ENCODE measurements around the gene GPR108. TPM values are rescaled to one million over a fixed set of nuclear protein-coding genes. Genes with fewer than 3 reads are reported as not detected.
"Not testable (repeated sequence)": the region's sequence is repeated elsewhere in the genome, so short reads cannot be mapped to it uniquely, and the experiment has no call there.

The GPR108 gene
- total RNA-seq, 1 donor from 2014 or later: 108 TPM

DNA sequence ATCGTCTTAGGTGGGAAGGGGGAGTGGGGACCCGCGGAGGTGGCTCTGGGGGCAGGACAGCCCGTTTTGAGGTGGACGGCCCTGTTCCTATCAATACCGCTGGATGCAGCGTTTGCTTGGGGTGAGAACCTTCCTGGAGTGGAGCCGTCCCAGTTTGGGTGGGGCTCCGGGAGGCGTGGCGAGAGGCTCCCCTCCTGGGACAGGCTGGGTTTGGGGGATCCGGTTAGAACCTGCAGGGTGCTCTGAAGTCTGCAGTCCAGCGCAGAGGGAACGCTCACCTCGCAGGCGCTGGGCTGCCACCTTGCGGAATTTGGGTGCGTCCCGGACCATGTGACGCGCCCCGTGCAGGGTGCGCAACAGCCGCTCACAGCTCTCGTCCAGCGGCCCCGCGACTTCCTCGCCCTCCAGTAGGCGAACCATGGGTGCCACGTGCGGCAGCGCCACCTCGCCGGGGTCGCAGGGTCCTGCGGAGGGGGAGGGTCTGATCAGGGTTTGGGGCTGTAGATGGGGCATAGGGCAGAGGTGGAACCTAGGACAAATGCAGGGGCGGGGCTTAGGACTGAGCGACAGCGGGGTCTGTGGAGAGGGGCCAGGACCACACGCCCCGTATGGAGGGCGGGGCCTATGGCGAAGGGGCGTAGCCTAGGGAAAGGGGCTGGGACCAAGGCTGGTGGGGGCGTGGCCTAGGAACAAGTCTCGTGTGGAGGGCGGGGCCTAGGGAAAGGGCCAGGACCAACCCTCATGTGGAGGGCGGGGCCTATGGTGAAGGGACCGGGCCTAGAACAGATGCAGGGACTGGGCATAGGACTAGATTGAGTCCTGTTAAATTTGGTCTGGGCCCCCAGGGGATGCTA, 16.0 kb upstream of the GPR108 start:
- Mint-ChIP-seq H3K27ac (peak overlapping the region; percentile 88), H3K36me3 (ENCODE audit: low read depth) (peaks cover 25% of the 10 kb centered on the region), H3K4me3 (peak overlapping the region; percentile 75)

DNA sequence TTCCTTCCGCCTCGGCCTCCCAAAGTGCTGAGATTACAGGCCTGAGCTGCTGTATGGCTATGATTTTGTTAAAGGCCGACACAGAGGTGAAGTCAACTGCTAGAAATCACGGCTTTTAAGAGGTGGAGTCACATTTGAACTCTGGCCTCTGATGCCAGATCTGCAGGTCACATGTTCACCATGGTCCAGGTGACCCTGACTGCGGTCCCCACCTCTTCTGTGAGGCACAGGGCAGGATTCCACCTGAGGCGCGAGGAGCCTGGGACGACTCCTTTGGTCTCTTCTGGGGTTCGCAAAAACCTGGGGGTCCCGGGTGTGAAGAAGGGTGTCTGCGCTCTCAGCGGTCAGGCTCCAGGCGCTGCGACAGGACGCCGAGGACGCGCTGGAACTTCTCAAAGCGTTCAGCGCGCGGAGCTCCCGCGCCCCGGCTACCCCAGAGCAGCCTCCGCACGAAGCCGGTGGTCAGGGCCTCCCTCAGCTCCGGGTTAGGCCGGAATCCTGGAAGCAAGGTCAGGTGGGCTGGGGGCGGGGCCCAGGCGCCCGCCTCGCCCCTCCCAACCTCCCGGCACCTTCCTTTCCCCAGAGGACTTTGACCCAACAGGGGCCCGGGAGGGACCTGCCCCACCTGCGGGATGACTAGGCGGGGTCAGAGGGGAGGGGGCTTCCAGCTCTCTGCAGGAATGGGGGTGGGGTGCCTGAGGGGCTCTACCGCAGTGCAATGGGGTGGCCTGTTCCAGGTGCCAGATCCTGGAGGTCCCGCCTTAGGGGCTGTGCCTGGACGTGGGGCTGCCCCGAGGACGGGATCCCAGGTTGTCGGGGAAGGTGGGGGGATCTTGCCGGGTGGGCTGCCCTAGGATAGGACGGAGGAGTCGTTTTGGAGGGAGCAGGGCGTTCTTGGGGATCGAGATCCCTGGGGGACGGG, 15.1 kb upstream of the GPR108 start:
- peaks cover 13% of the 10 kb centered on the region for H3K4me1 Mint-ChIP-seq (ENCODE audit: low read depth)
- peak overlapping the region; percentile 88 for H3K27ac Mint-ChIP-seq
- intact Hi-C loops (cut with micrococcal nuclease): loop anchor here (1.0 kb wide), 7 partner anchors 15 to 236 kb away; partner anchors contain the start of genes GPR108, SH2D3A and VAV1
- H3K9me3 Mint-ChIP-seq: no peaks in the 10 kb centered on the region
- no peak overlapping the region for H3K4me3 Mint-ChIP-seq
- DNase-seq (ENCODE audit: low spot score): no peak
- peaks cover 24% of the 10 kb centered on the region for H3K36me3 Mint-ChIP-seq (ENCODE audit: low read depth)
- H3K27me3 Mint-ChIP-seq (ENCODE audit: insufficient read depth): no peaks in the 10 kb centered on the region

More for the DNA sequence above, 16.0 kb upstream of the GPR108 start:
- Mint-ChIP-seq H3K9me3 (no peaks in the 10 kb centered on the region), H3K4me1 (ENCODE audit: low read depth) (peaks cover 19% of the 10 kb centered on the region), H3K27me3 (ENCODE audit: insufficient read depth) (no peaks in the 10 kb centered on the region)
- DNase-seq (ENCODE audit: low spot score): peak; percentile 76
- intact Hi-C loops (cut with micrococcal nuclease): loop anchor here (1.0 kb wide), 7 partner anchors 14 to 237 kb away; partner anchors contain the start of genes GPR108, SH2D3A and VAV1

DNA sequence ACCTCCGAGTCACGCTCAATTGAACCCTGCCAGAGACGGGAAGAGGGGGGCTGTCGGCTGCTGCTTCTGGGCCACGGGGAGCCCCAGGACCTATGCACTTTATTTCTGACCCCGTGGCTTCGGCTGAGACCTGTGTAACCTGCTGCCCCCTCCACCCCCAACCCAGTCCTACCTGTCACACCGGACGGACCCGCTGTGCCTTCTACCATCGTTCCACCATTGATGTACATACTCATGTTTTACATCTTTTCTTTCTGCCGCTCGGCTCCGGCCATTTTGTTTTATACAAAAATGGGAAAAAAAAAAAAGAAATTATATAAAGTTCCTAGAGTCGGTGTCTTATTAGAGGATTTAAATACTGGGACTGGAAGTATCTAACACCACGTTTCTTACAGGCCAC, 13.8 kb upstream of the GPR108 start:
- H3K9me3 Mint-ChIP-seq: no peaks in the 10 kb centered on the region
- peaks cover 11% of the 10 kb centered on the region for H3K4me1 Mint-ChIP-seq (ENCODE audit: low read depth)
- H3K27me3 Mint-ChIP-seq (ENCODE audit: insufficient read depth): no peaks in the 10 kb centered on the region
- H3K27ac Mint-ChIP-seq: no peak overlapping the region
- no peak overlapping the region for H3K4me3 Mint-ChIP-seq
- DNase-seq (ENCODE audit: low spot score): no peak
- intact Hi-C loops (cut with micrococcal nuclease): no loop called here
- peaks cover 33% of the 10 kb centered on the region for H3K36me3 Mint-ChIP-seq (ENCODE audit: low read depth)

DNA sequence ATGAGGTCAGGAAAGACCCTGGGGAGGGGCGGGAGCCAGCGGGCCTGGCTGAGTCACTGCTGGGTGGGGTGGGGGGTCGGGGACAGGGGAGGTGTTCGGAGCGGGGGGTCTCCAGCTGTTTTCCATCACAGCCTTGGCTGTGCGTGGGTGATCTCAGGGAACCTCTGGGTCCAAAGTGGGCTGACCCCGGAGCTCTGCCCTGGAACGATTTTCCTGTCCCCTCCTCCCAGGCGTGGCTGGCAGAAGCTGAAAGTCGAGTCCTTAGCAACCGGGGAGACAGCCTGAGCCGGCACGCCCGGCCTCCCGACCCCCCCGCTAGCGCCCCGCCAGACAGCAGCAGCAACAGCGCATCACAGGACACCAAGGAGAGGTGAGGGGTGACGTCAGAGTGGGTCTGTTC, 12.7 kb upstream of the GPR108 start:
- no peaks in the 10 kb centered on the region for H3K9me3 Mint-ChIP-seq
- H3K27me3 Mint-ChIP-seq (ENCODE audit: insufficient read depth): no peaks in the 10 kb centered on the region
- peak overlapping the region; percentile 84 for H3K27ac Mint-ChIP-seq
- intact Hi-C loops (cut with micrococcal nuclease): no loop called here
- peaks cover 38% of the 10 kb centered on the region for H3K36me3 Mint-ChIP-seq (ENCODE audit: low read depth)
- DNase-seq (ENCODE audit: low spot score): no peak
- no peak overlapping the region for H3K4me3 Mint-ChIP-seq
- H3K4me1 Mint-ChIP-seq (ENCODE audit: low read depth): peaks cover 11% of the 10 kb centered on the region

DNA sequence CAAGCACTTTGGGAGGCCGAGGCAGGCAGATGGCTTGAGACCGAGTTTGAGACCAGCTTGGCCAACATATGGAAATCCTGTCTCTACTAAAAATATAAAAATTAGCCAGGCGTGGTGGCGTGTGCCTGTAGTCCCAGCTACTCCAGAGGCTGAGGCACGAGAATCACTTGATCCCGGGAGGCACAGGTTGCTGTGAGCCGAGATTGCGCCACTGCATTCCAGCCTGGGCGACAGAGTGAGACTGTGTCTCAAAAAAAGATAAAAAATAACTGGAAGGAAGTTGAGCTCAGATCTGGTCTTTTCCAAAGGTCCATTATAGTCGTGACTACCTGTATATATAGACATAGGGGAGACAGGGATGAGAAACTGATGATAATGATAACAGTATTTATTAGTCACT, 11.2 kb upstream of the GPR108 start:
- not testable (repeated sequence) for H3K4me3 Mint-ChIP-seq

DNA sequence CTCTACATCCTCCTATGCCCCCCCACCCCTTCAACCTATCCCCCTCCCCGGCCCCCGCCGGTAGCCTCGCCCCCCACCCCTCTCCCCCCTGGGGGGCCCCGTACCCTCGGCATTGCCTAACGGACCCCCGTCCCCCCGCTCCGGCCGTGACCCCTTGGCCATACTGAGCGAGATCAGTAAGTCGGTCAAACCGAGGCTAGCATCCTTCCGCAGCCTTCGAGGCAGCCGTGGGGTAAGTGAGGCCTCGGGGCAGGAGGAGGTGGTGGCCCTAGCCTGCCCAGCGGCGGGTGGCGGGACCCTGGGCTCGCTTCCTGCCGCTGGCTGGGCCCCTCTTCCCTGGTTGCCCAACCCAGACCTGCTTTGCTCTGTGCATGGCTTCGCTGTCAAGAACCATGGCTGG, 8.6 kb upstream of the GPR108 start:
- H3K9me3 Mint-ChIP-seq: no peaks in the 10 kb centered on the region
- no peaks in the 10 kb centered on the region for H3K27me3 Mint-ChIP-seq (ENCODE audit: insufficient read depth)
- H3K36me3 Mint-ChIP-seq (ENCODE audit: low read depth): peaks cover 47% of the 10 kb centered on the region
- H3K27ac Mint-ChIP-seq: no peak overlapping the region
- DNase-seq (ENCODE audit: low spot score): no peak
- H3K4me3 Mint-ChIP-seq: no peak overlapping the region
- H3K4me1 Mint-ChIP-seq (ENCODE audit: low read depth): peaks cover 9% of the 10 kb centered on the region
- intact Hi-C loops (cut with micrococcal nuclease): no loop called here

More for the DNA sequence above, 11.2 kb upstream of the GPR108 start:
- H3K36me3 Mint-ChIP-seq (ENCODE audit: low read depth): peaks cover 46% of the 10 kb centered on the region
- intact Hi-C loops (cut with micrococcal nuclease); H3K9me3 Mint-ChIP-seq; H3K27me3 Mint-ChIP-seq (ENCODE audit: insufficient read depth); DNase-seq (ENCODE audit: low spot score); H3K4me1 Mint-ChIP-seq (ENCODE audit: low read depth); H3K27ac Mint-ChIP-seq: not testable (repeated sequence)

DNA sequence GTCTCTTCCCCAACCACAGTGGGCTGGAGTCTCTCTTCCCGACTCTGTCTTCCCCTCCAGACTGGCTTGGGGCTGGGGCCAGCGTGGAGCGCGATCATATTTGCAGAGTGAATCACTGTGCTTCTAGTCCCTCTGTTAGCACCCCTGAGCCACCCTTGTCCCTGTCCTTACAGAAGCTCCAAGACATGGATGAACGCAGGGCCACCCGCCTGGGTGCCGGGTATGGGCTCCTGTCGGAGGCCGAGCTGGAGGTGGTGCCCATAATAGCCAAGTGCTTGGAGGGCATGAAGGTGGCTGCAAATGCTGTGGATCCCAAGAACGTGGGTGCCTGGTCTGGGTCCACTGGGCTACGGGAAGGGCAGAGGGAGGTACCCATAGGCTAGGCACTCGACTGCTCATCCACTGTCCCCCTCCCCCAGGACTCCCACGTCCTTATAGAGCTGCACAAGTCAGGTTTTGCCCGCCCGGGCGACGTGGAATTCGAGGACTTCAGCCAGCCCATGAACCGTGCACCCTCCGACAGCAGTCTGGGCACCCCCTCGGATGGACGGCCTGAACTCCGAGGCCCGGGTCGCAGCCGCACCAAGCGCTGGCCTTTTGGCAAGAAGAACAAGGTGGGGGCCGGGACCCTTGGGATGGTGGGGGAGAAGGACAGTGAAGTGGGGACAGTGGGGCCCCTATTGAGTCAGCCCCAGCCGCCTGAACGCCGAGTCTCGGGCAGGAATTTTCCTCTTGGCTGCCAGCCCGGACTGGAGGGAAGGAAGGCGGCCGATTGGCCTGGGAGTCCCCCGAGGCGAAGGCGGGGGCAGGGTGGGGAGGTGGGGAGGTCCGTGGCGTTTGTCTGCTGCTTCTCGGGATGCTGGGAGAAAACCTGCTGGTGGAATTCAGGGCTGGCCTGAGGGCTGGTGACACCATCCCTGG, 7.3 kb upstream of the GPR108 start:
- no peak for DNase-seq (ENCODE audit: low spot score)
- Mint-ChIP-seq H3K27ac (no peak overlapping the region), H3K9me3 (no peaks in the 10 kb centered on the region), H3K4me1 (ENCODE audit: low read depth) (peaks cover 12% of the 10 kb centered on the region), H3K27me3 (ENCODE audit: insufficient read depth) (no peaks in the 10 kb centered on the region), H3K4me3 (no peak overlapping the region), H3K36me3 (ENCODE audit: low read depth) (peaks cover 44% of the 10 kb centered on the region)
- intact Hi-C loops (cut with micrococcal nuclease): no loop called here

DNA sequence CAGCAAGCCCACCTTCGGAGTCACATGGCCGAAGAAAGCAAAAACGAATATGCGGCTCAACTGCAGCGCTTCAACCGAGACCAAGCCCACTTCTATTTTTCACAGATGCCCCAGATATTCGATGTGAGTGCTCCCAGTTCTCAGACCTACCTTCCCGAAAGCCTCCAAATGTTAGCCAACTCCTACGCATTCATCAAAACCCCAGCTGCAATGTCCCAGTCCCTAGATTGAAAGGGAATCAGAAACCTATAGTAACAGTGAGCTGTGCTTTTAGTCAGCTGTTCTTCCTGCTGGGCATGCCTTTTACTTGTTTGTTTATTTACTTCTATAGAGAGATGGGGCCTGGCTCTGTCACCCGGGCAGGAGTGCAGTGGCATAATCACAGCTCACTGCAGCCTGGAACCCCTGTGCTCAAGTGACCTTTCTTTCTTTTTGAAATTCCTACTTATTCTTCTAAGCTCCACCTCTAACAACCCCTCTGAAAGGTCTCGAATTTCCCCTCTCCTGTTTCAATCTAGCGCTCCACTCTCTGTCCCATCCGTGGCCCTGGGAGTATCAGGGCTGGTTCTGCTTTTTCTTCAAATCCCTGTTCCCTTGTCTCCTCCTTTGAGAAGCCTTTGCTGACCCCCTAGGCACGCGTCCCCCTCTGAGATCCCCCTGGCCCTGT, 6.5 kb upstream of the GPR108 start:
- H3K27ac Mint-ChIP-seq: peak overlapping the region; percentile 14
- no peak overlapping the region for H3K4me3 Mint-ChIP-seq
- H3K4me1 Mint-ChIP-seq (ENCODE audit: low read depth): peaks cover 18% of the 10 kb centered on the region
- no peaks in the 10 kb centered on the region for H3K27me3 Mint-ChIP-seq (ENCODE audit: insufficient read depth)
- peaks cover 39% of the 10 kb centered on the region for H3K36me3 Mint-ChIP-seq (ENCODE audit: low read depth)
- no peaks in the 10 kb centered on the region for H3K9me3 Mint-ChIP-seq
- intact Hi-C loops (cut with micrococcal nuclease): no loop called here
- no peak for DNase-seq (ENCODE audit: low spot score)

DNA sequence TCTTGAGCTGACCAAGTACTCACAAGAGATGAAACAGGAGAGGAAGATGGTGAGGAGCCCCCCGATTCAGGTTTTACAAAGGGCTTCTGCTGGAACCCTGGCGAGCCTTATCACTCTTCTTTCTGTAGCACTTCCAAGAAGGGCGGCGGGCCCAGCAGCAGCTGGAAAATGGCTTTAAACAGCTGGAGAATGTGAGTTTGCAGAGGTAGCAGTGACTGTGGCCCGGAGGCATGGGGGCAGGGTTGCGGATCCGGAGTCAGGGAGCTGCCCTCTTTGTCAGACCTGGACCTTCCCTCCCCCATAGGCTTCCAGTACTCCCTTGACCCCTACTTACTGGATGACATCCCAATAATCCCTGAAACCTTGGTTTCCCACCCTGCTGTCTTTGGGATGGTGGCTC, 5.7 kb upstream of the GPR108 start:
- H3K36me3 Mint-ChIP-seq (ENCODE audit: low read depth): peaks cover 35% of the 10 kb centered on the region
- peaks cover 26% of the 10 kb centered on the region for H3K4me1 Mint-ChIP-seq (ENCODE audit: low read depth)
- peak overlapping the region; percentile 7 for H3K4me3 Mint-ChIP-seq
- H3K27me3 Mint-ChIP-seq (ENCODE audit: insufficient read depth): no peaks in the 10 kb centered on the region
- DNase-seq (ENCODE audit: low spot score): no peak
- intact Hi-C loops (cut with micrococcal nuclease): no loop called here
- no peak overlapping the region for H3K27ac Mint-ChIP-seq
- H3K9me3 Mint-ChIP-seq: no peaks in the 10 kb centered on the region

DNA sequence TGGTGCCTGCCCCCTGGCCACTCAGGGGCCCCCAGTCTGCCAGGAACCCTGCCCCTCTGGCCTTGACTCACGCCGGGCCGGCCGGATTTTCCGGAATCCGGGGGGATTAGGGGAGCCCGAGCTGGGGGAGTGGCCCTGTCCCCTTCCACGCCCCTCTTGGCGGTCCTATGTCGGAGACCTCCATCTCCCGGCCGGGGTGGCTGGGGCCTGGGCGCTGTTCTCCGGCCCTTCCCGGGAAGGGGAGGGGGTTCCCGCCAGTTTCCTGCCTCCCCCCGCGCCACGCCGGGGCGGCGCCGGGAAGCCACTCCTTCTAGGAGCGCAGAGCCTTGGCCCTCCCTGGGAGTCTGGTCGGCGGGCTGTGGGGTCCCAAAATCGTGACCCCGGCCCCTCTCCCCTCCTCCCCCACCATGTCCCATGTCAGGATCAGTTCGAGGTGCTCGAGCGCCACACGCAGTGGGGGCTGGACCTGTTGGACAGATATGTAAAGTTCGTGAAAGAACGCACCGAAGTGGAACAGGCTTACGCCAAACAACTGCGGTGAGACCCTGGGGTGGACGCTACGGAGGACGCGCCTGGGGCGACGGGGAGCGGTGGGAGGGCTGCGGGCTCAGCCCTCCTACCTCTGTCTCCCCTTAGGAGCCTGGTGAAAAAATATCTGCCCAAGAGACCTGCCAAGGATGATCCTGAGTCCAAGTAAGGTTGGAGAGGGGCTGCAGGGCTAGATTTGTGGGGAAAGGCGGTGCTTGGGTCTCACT, 3.4 kb upstream of the GPR108 start:
- no peak for DNase-seq (ENCODE audit: low spot score)
- Mint-ChIP-seq H3K27ac (peak overlapping the region; percentile 63), H3K4me3 (peak overlapping the region; percentile 87), H3K36me3 (ENCODE audit: low read depth) (peaks cover 32% of the 10 kb centered on the region), H3K9me3 (no peaks in the 10 kb centered on the region), H3K27me3 (ENCODE audit: insufficient read depth) (no peaks in the 10 kb centered on the region), H3K4me1 (ENCODE audit: low read depth) (peaks cover 39% of the 10 kb centered on the region)
- intact Hi-C loops (cut with micrococcal nuclease): no loop called here

DNA sequence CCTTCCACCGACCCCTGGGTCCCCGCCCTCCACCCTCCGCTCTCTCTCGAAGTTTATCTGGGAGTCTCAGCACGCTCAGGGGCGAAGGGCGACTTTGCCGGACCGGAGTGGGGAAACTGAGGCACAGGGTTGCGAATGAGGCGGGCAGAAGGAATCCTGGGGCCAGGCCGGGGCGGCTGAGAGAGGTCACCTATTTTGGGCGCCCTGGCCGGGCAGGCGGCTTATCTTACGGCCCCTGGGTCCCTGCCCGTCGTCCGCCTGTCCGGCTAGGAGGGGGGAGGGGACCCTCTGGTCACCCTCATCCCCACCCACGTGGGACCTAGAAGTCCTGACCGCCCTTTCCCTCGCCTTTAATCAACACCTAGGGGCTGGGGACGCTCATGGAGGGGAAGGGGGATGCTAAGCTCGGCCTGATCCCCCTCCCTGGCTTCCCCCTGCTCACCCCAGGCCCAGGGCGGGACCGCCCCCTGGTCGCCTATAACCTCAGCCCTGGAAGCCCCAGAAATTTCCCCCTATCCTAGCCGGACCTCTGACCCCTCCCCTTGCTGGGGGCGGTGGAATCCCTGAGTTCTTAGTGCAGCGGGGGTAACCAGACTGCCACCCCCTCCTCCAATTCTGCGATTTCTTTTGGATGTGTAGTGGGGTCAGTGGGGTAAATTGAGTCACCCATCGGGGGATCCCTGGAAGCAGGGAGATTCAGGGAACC, 2.7 kb upstream of the GPR108 start:
- H3K9me3 Mint-ChIP-seq: no peaks in the 10 kb centered on the region
- intact Hi-C loops (cut with micrococcal nuclease): loop anchor here (1.0 to 5.0 kb wide), 4 partner anchors 32 to 367 kb away; partner anchors contain the start of genes ALKBH7, TNFSF9 and VAV1
- H3K27ac Mint-ChIP-seq: peak overlapping the region; percentile 63
- peaks cover 42% of the 10 kb centered on the region for H3K4me1 Mint-ChIP-seq (ENCODE audit: low read depth)
- H3K36me3 Mint-ChIP-seq (ENCODE audit: low read depth): peaks cover 26% of the 10 kb centered on the region
- DNase-seq (ENCODE audit: low spot score): no peak
- no peaks in the 10 kb centered on the region for H3K27me3 Mint-ChIP-seq (ENCODE audit: insufficient read depth)
- H3K4me3 Mint-ChIP-seq: peak overlapping the region; percentile 87

Data from activated T-helper 1 cell treated with anti-CD3 and anti-CD28 coated beads, Interleukin-12 subunit alpha, Interleukin-12 subunit beta, Interleukin-2, Interleukin-4 antibody, amounts not matched to agents 30 ng/mL and 10 ng/mL and 1 ng/mL, durations not matched to agents 14 hours and 24 hours and 36 hours (primary cell).